Measurements from ENCODE around the gene DHRS13. TPM values are rescaled to one million over a fixed set of nuclear protein-coding genes. Genes with fewer than 3 reads are reported as not detected.
A peak's percentile ranks its signal among the peaks of the same experiment; 100 is the strongest.

Gene DHRS13
- total and polyA plus RNA-seq, 10 of the 15 experiments (the other 5 are each of a cell fraction or from before 2014, with no cell fraction given) = 0.18 to 55.2 (median 31.3) TPM; not detected in 1

GRCh38 chr17:28878981-28879380, 23.9 kb downstream of the DHRS13 start:
- Histone ChIP-seq H3K27ac (ENCODE audit: control insufficient read depth, insufficient read depth) (no peak overlapping the region), H3K4me3 (no peak overlapping the region), H2AFZ (ENCODE audit: control insufficient read depth, low read depth, low read length) (no peak overlapping the region), H3K9ac (ENCODE audit: control insufficient read depth, insufficient read depth, low read length) (no peak overlapping the region), H3K4me1 (ENCODE audit: control insufficient read depth, insufficient read depth, low read length) (no peaks in the 10 kb centered on the region; the same call in 1 of the 2 replicates), H3K4me2 (ENCODE audit: control insufficient read depth, insufficient read depth) (no peak overlapping the region), H4K20me1 (ENCODE audit: control insufficient read depth, insufficient read depth) (no peaks in the 10 kb centered on the region), H3K79me2 (ENCODE audit: control insufficient read depth, insufficient read depth, low read length) (no peaks in the 10 kb centered on the region), H3K36me3 (ENCODE audit: control insufficient read depth in 2 of 2, insufficient read depth in 2 of 2, low read length in 1 of 2) (peaks cover 9 to 28% of the 10 kb centered on the region in 2 experiments; a peak in 3 of 4 replicates), H3K27me3 (replicated peaks in 1 of 2; ENCODE audit: control insufficient read depth in 2 of 2, insufficient read depth in 2 of 2, low read length in 1 of 2) (no peaks in the 10 kb centered on the region), H3K9me3 (replicated peaks; ENCODE audit: control insufficient read depth, insufficient read depth, low read length) (no peaks in the 10 kb centered on the region)
- TF ChIP-seq RAD21 (IDR thresholded peaks at IDR 0.05; ENCODE audit: insufficient read depth, low read depth, low read length) = peak; percentile 77
- TF ChIP-seq CTCF (IDR thresholded peaks at IDR 0.05 in 2 of 3, conservative IDR thresholded peaks at IDR 0.05 in 1 of 3; ENCODE audit: control insufficient read depth in 2 of 3, extremely low read depth in 1 of 3, insufficient read depth in 1 of 3, low read depth in 3 of 3, low read length in 3 of 3) = peak; percentile 52 to 67 (median 55); a peak in 5 of 6 replicates
- TF ChIP-seq POLR2A (IDR thresholded peaks at IDR 0.05; ENCODE audit: low read depth, low read length) = no peak
- TF ChIP-seq SMC3 (IDR thresholded peaks at IDR 0.05; ENCODE audit: borderline replicate concordance, low read length) = peak; percentile 64; the same call in 1 of the 2 replicates
- RAD21 ChIA-PET (ENCODE audit: unreplicated experiment) = interaction anchor here (0.6 to 3.0 kb wide), 10 partner anchors 9 to 152 kb away, joined by 3 to 22 read pairs (median 4); partner anchors contain the start of genes FLOT2 and NEK8
- in situ Hi-C loops (cut with MboI) (loop anchor here (25.0 kb wide), 1 partner anchor 1392 kb away; no protein-coding TSS in a partner anchor), intact Hi-C loops (cut with micrococcal nuclease; ENCODE audit: unreplicated experiment) (no loop called here)
- BruUV-seq (replicated peaks) = no TSS peak
- DNase-seq (ENCODE audit: low read depth, low spot score) (no peak), ATAC-seq (peak; percentile 92), FAIRE-seq (no peak)
- CTCF ChIA-PET = interaction anchor here (0.8 to 2.3 kb wide), 7 partner anchors 9 to 152 kb away, joined by 3 to 44 read pairs (median 4); partner anchors contain the start of gene TLCD1
- SMC1A ChIA-PET (ENCODE audit: uncharacterized antibody, unreplicated experiment) = interaction anchor here (1.4 to 2.8 kb wide), 5 partner anchors 16 to 152 kb away, joined by 3 to 19 read pairs (median 6); partner anchors contain the start of genes ERAL1 and TLCD1
- 88% methylated on average over 4 of the region's 4 CpGs for WGBS (ENCODE audit: insufficient coverage, insufficient replicate concordance, low lambda C conversion rate, missing lambda C conversion rate)
- POLR2A ChIA-PET = interaction anchor here (1.0 to 1.6 kb wide), 4 partner anchors 9 to 115 kb away, joined by 3 to 7 read pairs (median 4); no protein-coding TSS in a partner anchor

Data from GM12878 (cell line).